HepG2 (cell line): ENCODE measurements around the gene TBC1D20. TPM values are rescaled to one million over a fixed set of nuclear protein-coding genes. Genes with fewer than 3 reads are reported as not detected.

Source experiments
- BRD4 ChIP-seq: sonication (generic); formaldehyde crosslinking; IDR thresholded peaks from 2 replicates; pipeline ENCODE4 v1.4.0; 2020; ENCODE audit warnings: missing genetic modification reagents
- CEBPZ ChIP-seq: IDR thresholded peaks from 2 replicates; pipeline ENCODE4 v1.6.1; 2012; ENCODE audit warnings: low read length, improper control_type of control experiment
- E2F1 ChIP-seq: sonication (generic); formaldehyde crosslinking; IDR thresholded peaks from 2 replicates; pipeline ENCODE4 v1.5.0; 2020; ENCODE audit warnings: missing genetic modification reagents
- FOXO4 ChIP-seq: sonication (generic); formaldehyde crosslinking; conservative IDR thresholded peaks from 2 replicates; pipeline ENCODE4 v1.8.1; 2023; ENCODE audit warnings: missing genetic modification reagents
- GZF1 ChIP-seq: sonication (generic); formaldehyde crosslinking; IDR thresholded peaks from 2 replicates; pipeline ENCODE4 v1.5.1; 2020; ENCODE audit warnings: mild to moderate bottlenecking, missing genetic modification reagents
- KDM5B ChIP-seq: sonication (generic); formaldehyde crosslinking; IDR thresholded peaks from 2 replicates; pipeline ENCODE4 v1.4.0; 2020; ENCODE audit warnings: missing genetic modification reagents, mild to moderate bottlenecking, borderline replicate concordance
- MAFG ChIP-seq: sonication (generic); formaldehyde crosslinking; IDR thresholded peaks from 2 replicates; pipeline ENCODE4 v1.5.1; 2020; ENCODE audit warnings: mild to moderate bottlenecking, missing genetic modification reagents
- MLLT10 ChIP-seq: sonication (generic); formaldehyde crosslinking; IDR thresholded peaks from 2 replicates; pipeline ENCODE4 v1.4.0; 2020; ENCODE audit warnings: missing genetic modification reagents
- POGZ ChIP-seq: sonication (generic); formaldehyde crosslinking; IDR thresholded peaks from 2 replicates; pipeline ENCODE4 v1.4.0; 2020; ENCODE audit warnings: mild to moderate bottlenecking, missing genetic modification reagents
- RAD21 ChIP-seq: fragments of 450-650 bp; formaldehyde crosslinking; IDR thresholded peaks from 2 replicates; pipeline ENCODE4 v1.5.0; 2020; ENCODE audit warnings: mild to moderate bottlenecking
- TSC22D2 ChIP-seq: sonication (generic); formaldehyde crosslinking; IDR thresholded peaks from 2 replicates; pipeline ENCODE4 v1.5.1; 2020; ENCODE audit warnings: missing genetic modification reagents, mild to moderate bottlenecking, borderline replicate concordance
- ZBTB2 ChIP-seq: sonication (generic); formaldehyde crosslinking; IDR thresholded peaks from 2 replicates; pipeline ENCODE4 v1.8.0; 2022; ENCODE audit warnings: low read depth, missing genetic modification reagents
- ZBTB42 ChIP-seq: sonication (generic); formaldehyde crosslinking; IDR thresholded peaks from 2 replicates; pipeline ENCODE4 v1.5.0; 2020; ENCODE audit warnings: mild to moderate bottlenecking, missing genetic modification reagents
- ZNF280D ChIP-seq: sonication (generic); formaldehyde crosslinking; IDR thresholded peaks from 2 replicates; pipeline ENCODE4 v1.5.1; 2020; ENCODE audit warnings: mild to moderate bottlenecking, missing genetic modification reagents
- ZNF343 ChIP-seq: sonication (generic); formaldehyde crosslinking; IDR thresholded peaks from 2 replicates; pipeline ENCODE4 v1.4.0; 2020; ENCODE audit warnings: mild to moderate bottlenecking, missing genetic modification reagents
- ZNF512 ChIP-seq: sonication (generic); formaldehyde crosslinking; IDR thresholded peaks from 2 replicates; pipeline ENCODE4 v1.4.0; 2020; ENCODE audit warnings: mild to moderate bottlenecking, missing genetic modification reagents
- ZNF768 ChIP-seq: sonication (generic); formaldehyde crosslinking; IDR thresholded peaks from 2 replicates; pipeline ENCODE4 v1.4.0; 2020; ENCODE audit warnings: missing genetic modification reagents
- polyA plus RNA-seq, 8 experiments: library from polyadenylated mRNA; depleted of rRNA in 3 of 8; stranded (reverse) in 7 of 8; unstranded in 1 of 8; fragments of >200 nt; fragmentation: Illumina TruSeq in 4 of 8; extraction: Trizol in 4 of 8; gene quantifications; 2 replicates each; pipeline versions ENCODE4 v1.2.1 to v1.2.3, GENCODE V29; 2011 to 2016; ENCODE audit warnings: low read depth in 4 of 8, missing spikeins in 1 of 8, mixed read lengths in 1 of 8; ENCODE audit not compliant: insufficient read depth in 1 of 8
- total RNA-seq, 5 experiments: library from RNA; depleted of rRNA; stranded (reverse); fragments of >200 nt; fragmentation: Illumina TruSeq; extraction: Trizol; gene quantifications; 2 replicates each; pipeline ENCODE4 v1.2.3, GENCODE V29; 2016; ENCODE audit warnings: low read depth in 1 of 5

TBC1D20 gene
- total and polyA plus RNA-seq, 2 of the 13 experiments (the other 11 are each of a cell fraction or from before 2014, with no cell fraction given): 36.6 to 47.1 TPM

GRCh38 chr20:478949-479429 is 16.7 kb upstream of the TBC1D20 start (continued):
- TF ChIP-seq MAFG (no peak), MLLT10 (no peak), ZNF512 (CRISPR knock-in tag) (no peak), KDM5B (CRISPR knock-in tag) (no peak), BRD4 (CRISPR knock-in tag) (no peak), ZBTB2 (CRISPR knock-in tag) (no peak), ZNF768 (CRISPR knock-in tag) (no peak), RAD21 (CRISPR knock-in tag) (peak; percentile 82), ZBTB42 (CRISPR knock-in tag) (no peak), FOXO4 (CRISPR knock-in tag) (no peak), E2F1 (CRISPR knock-in tag) (no peak), ZNF343 (no peak), ZNF280D (CRISPR knock-in tag) (no peak), TSC22D2 (CRISPR knock-in tag) (peak; percentile 44; the same call in 1 of the 2 replicates), CEBPZ (no peak), POGZ (CRISPR knock-in tag) (no peak), GZF1 (CRISPR knock-in tag) (no peak)
